ENCODE data around the gene IL21. TPM values are rescaled to one million over a fixed set of nuclear protein-coding genes. Genes with fewer than 3 reads are reported as not detected.

The IL21 gene
- total RNA-seq, 1 experiment from 2014 or later, result not detected

GRCh38 chr4:122584519-122584918 lies 36.3 kb downstream of the IL21 start:
- Mint-ChIP-seq H3K9me3 (no peaks in the 10 kb centered on the region; a peak in 1 of 5 replicates), H3K4me1 (no peaks in the 10 kb centered on the region), H3K36me3 (ENCODE audit: insufficient read depth in 1 of 3, low read depth in 3 of 3) (no peaks in the 10 kb centered on the region), H3K4me3 (no peak overlapping the region), H3K27ac (no peak overlapping the region), H3K27me3 (ENCODE audit: low read depth) (no peaks in the 10 kb centered on the region; the same call in 1 of the 2 replicates)
- no peaks in the 10 kb centered on the region for H3K79me1 ChIP-seq (ENCODE audit: insufficient read depth, low read depth, low read length, poor library complexity, severe bottlenecking)
- H3K23ac ChIP-seq (ENCODE audit: insufficient read length, low read depth, low read length), result no peak overlapping the region
- H2BK5ac ChIP-seq (ENCODE audit: insufficient read length, low read length), result no peak overlapping the region
- no peak for TF ChIP-seq CTCF (conservative IDR thresholded peaks at IDR 0.05)
- no peaks in the 10 kb centered on the region for H3K27me3 ChIP-seq (ENCODE audit: insufficient read depth, low read length)
- no peak overlapping the region for H2BK12ac ChIP-seq (ENCODE audit: insufficient read length, low read depth, low read length)
- H3K4me1 ChIP-seq (ENCODE audit: insufficient read depth, low read length), result no peaks in the 10 kb centered on the region
- H3K9ac ChIP-seq (ENCODE audit: extremely low read depth, insufficient read length, low read length), result no peak overlapping the region
- H3K4me2 ChIP-seq (ENCODE audit: insufficient read depth, insufficient read length, low read length), result no peak overlapping the region
- no peak for DNase-seq
- H3K18ac ChIP-seq (ENCODE audit: insufficient read length, low read depth, low read length), result no peak overlapping the region
- no peak overlapping the region for H4K5ac ChIP-seq (ENCODE audit: insufficient read length, low read depth, low read length)
- no peaks in the 10 kb centered on the region for H3K79me2 ChIP-seq (ENCODE audit: insufficient read depth, low read length)
- no peak overlapping the region for H3K4ac ChIP-seq (ENCODE audit: low read depth, low read length)
- no peak overlapping the region for H2AK5ac ChIP-seq (ENCODE audit: insufficient read length, low read length)
- H2BK15ac ChIP-seq (ENCODE audit: low read depth, low read length), result no peak overlapping the region
- no peak overlapping the region for H2BK120ac ChIP-seq (ENCODE audit: low read depth, low read length, poor library complexity, severe bottlenecking)
- H3K23me2 ChIP-seq (ENCODE audit: insufficient read length, low read depth, low read length, poor library complexity, severe bottlenecking), result no peaks in the 10 kb centered on the region
- WGBS (ENCODE audit: extremely low coverage, insufficient read length, low lambda C conversion rate), result no CpG with 5 or more reads among the region's 1 CpG
- H3T11ph ChIP-seq (ENCODE audit: low read length), result no peak overlapping the region
- no peaks in the 10 kb centered on the region for H4K20me1 ChIP-seq (ENCODE audit: control insufficient read depth, insufficient read depth, insufficient read length)
- no peak overlapping the region for H3K56ac ChIP-seq (ENCODE audit: insufficient read length, low read depth, low read length)
- H2AFZ ChIP-seq (ENCODE audit: low read length), result no peak overlapping the region
- H4K8ac ChIP-seq (replicated peaks; ENCODE audit: insufficient read length, low read depth, low read length), result no peak overlapping the region
- H4K91ac ChIP-seq (ENCODE audit: insufficient read length, low read depth, low read length), result no peak overlapping the region
- no peaks in the 10 kb centered on the region for H3K9me3 ChIP-seq (ENCODE audit: control insufficient read depth, low read depth, low read length)
- H2BK20ac ChIP-seq (ENCODE audit: low read depth, low read length, poor library complexity, severe bottlenecking), result no peak overlapping the region
- H3K27ac ChIP-seq (ENCODE audit: insufficient read length, low read depth, low read length), result no peak overlapping the region
- H3K14ac ChIP-seq (ENCODE audit: insufficient read depth, low read length), result no peak overlapping the region

Data from H9 (cell line).